GM18508 (cell line): Measurements from ENCODE around the gene EPHB6.

Source experiments
- ATAC-seq: cut with Tn5 transposase; IDR thresholded peaks from one replicate; pipeline ENCODE4 v1.9.1; 2021; ENCODE audit warnings: moderate number of reproducible peaks; ENCODE audit not compliant: insufficient read depth, unreplicated experiment

Gene EPHB6

DNA sequence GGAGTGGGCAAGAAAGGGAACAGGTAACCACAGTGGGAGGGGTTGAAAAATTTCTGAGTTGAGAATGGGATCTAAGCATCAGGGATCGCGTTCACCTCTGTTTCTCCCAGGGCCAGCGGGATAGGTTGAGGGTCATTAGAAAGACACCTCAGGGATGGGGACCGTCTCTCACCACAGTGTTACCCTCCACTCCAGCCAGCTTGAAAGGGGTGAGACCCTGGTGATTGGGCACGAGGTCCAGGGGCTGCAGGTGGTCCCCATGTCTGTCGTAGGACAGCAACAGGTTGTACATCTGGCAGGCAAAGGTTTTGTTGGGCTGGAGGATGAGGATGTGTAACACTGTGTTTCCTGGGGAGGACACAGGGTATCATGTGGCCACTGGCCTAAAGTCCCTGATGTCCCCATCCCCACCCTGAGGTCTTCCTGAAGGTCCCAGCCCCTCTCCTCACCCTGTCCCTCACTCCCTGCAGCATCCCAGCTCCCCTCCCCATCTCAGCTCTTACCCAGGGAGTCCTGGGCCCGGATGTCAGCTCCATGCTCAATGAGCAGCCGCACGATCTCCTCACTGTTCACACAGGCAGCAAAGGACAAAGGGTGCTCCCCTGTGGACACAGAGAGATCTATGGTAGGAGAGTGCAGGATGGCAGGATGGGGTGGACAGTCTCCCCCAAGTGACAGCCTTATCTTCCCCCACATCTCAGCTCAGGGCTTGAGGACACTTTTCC lies 21.5 kb downstream of the EPHB6 start:
- ATAC-seq: no peak

- no peak for ATAC-seq
These were observed 22.4 kb downstream of the EPHB6 start for GRCh38 chr7:142876991-142877910.

GRCh38 chr7:142878315-142878714 lies 23.4 kb downstream of the EPHB6 start:
- no peak for ATAC-seq

GRCh38 chr7:142879060-142879459 lies 24.2 kb downstream of the EPHB6 start:
- ATAC-seq: no peak

DNA sequence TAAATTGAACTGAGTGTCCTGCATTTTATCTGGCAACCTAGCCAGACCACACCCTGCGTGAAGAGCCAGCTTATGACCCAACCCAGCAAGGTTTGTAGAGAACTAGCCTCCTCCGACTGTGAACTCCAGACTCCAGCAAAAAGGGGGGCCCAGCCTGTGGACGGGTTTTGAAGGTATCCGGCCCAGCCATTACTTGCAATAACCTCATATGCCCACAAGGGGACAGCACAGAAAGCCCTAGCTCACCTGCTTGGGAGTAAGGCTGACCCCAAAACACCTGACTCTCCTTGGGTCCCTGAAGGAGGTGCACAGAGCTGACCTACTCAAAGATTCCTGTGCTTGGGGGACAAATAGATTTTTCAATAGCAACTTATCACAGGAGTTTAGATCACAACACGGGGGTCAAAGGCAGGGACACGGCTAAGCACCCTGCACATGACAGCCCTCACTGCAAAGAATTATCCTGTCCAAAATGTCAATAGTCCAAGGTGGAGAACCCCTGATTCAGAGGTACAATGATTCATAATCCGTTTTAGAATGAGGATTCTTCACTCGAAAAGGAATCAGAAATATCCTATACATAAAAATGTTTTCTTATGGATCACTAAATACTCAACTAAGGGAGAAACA lies 26.1 kb downstream of the EPHB6 start:
- no peak for ATAC-seq

- no peak for ATAC-seq
These were observed 26.9 kb downstream of the EPHB6 start for GRCh38 chr7:142881586-142882337.

GRCh38 chr7:142882338-142882678 lies 27.4 kb downstream of the EPHB6 start:
- ATAC-seq: no peak

DNA sequence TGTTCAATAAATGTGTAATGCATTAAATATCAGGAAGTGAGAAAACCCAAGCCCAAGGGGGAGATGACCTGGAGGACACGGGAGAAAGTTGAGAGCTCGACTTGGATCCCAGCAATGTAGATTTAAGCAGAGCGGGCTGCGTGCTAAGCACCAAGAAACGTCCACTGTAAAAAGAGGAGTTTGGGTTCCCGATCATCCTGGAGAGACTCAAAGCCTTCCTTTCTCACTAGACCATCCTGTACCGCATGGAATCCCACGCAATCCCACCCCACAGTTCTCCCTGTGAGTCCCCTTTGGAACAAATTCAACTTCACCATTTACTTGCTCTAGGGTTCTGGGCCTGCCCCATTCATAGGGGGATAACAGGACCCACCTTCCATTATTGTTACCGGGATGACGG lies 28.3 kb downstream of the EPHB6 start:
- ATAC-seq: no peak

DNA sequence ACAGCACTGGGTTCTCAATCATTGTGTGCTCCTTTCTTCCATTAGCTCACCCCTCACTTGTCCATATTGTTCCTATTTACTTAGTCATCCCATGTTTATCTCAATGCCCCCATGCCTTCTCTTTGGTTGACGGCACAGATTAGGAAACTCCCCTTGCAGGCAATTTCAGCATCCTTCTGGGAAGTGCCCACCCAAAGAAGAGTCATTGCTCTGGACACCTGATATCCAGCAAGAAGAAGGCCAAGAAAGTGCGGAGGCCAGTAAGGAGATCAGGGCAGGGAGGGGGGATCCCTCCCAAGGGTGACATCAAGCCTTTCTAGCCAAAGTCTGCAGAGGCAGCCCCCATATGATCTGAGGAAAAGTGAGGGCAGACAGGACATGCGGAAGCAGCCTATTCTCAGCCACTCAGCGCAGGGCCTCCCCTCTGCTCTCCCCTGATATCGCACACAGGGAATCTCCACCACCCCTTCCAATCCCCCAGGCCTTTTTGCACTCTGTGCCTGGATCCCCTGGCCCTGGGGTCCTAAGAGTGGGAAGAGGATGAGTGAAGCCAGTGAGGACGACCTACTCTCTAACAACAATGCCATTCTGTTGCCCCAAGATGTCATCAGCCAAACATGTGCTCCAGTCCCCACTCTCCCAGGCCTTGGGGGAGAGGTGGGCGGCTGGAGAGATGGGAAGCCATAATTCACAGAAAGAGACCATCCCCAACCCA lies 28.9 kb downstream of the EPHB6 start:
- no peak for ATAC-seq

DNA sequence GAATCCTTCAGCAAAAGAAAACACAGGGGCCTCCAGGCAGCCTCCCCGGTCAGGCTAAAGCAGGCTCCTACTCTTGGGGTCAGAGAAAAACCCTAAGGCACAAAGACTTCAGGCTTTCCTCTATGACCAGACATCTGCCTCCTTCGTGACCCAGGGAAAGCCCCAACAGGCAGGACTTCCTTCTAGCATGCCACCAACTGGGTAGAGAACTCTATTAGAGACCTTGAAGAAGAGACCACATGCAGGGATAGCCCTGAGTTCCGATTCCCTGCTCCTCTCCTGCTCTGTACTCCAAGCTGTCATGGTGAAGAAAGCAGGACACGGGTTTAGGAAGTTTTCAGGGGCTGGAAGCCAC lies 29.4 kb downstream of the EPHB6 start:
- no peak for ATAC-seq

DNA sequence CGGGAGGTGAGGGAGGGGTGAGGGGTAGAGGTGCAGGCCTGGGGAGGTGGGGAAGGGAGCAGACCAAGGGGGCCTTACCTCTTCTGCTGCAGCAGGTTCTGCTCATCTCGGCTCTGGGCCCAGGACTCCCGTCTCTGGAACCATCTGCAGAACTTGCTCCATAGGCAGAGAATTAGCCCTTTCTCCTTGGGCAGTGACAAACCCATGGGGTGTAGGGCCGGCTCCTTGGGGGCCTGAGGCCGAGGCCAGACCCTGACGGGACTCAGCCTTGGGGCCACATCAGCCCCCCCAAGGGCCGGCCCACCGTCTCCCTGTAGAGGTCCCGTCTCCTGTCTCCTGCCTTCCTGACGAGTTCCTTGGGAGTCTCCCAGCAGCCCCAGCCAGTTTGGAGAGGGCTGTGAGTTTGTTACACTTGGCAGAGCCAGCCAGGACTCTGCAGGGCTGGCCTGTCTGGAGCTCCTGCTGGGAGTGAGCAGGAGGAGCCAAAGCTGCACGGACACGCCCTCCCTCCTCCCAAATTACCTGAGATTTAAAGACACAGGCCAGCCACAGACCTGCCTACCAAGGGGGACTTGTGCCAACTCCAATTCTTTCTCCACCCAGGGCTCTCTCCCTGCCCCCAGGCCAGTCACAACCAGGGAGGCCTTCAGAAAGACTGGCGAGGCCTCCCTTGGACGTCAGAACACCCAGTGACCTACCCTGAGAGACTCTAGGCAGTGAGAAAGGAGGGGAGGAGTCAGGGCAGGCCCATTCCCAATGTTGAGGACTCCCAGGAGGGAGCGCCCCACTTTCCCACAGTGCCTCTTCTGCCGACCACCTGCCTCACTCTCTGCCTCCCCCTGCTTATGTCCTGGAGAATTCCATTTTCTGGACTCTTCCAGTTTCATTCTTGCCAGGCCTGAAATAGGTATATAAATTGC lies 30.7 kb downstream of the EPHB6 start, which contains the start of gene TRPV6:
Gene TRPV6, minus strand, starts transcription at position 435 of the 920 bp plus-strand sequence.
- ATAC-seq: no peak

DNA sequence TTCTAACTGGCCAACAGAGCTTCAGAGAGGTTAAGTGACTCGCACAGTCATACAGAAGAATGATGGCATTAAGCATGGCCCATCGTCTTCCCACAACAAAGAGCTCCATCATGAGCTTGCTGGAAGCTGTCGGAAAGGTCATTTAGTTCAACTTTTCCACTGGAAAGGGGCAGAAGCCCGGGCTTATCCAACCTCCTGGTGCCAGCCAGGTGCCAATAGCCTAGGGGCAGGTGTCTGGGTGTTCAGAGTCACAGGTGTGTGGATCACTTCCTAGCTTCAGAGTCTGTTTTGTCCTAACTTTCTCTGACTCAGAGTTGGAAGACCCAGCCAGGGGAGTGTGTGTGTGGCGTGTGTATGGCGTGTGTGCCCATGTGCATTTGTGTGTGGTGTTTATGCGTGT lies 32.0 kb downstream of the EPHB6 start:
- no peak for ATAC-seq

DNA sequence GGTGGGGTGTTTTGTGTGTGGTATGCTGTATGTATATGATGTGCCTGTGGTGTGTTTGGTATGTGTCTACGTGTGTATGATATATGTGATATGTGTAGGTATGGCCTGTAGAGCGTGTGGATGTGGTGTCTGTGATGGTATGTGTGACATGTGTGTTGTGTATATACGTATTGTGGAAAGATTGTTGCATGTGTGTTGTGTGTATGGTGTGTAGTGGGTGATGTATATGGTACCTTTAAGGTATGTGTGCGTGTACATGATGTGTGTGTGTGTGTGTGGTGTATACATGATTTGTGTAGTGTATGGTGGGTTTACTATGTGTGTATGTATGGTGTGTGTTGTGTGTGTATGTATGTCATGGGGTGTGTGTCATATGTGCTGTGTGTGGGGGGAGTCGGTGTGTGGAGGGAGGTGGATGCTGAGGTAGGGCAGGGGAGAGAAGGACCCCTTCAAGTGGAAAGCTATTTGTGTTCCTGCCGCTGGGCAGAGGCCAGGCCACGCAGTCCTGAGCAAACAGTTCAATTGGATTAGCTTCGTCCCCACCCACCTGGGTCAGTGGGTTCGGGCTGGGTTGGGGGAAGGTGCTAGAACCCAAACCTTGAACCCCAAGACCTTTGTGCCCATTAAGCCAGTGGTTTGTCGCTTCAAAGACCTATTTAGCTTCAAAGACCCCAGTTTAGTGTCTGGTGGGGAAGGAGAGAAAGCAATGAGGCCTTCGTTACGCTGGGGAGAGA lies 32.6 kb downstream of the EPHB6 start:
- ATAC-seq: no peak

- no peak for ATAC-seq
These were observed 34.9 kb downstream of the EPHB6 start for GRCh38 chr7:142889816-142890215.

- ATAC-seq: no peak
These were observed 36.1 kb downstream of the EPHB6 start for GRCh38 chr7:142890874-142891485.

DNA sequence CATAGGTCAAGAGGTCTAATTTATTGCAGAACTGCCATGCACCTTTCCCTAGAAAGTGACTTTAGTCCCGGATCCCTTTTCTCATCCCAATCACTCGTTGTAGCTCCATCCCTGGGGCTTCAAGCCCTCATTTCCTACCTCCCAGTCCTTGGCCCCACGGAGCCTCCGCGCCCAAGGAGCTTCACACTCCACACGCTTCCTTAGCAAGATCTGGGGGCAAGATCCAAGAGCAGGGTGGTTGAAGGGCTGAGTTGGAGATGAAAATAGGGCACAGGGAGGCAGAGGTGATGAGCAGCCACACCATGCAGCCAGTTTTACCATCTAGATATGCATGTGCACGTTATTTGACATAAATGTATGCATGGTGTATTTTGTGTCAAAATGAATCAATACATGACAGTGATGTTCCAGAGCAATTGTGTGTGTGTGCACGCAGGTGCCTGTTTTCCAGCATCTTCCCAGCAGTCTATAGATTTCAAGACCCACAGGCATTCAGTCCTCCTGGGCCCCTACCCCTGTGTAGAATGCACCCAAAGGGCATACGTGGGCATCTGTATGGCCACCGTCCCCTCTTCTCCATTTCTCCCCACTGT lies 36.7 kb downstream of the EPHB6 start:
- no peak for ATAC-seq

DNA sequence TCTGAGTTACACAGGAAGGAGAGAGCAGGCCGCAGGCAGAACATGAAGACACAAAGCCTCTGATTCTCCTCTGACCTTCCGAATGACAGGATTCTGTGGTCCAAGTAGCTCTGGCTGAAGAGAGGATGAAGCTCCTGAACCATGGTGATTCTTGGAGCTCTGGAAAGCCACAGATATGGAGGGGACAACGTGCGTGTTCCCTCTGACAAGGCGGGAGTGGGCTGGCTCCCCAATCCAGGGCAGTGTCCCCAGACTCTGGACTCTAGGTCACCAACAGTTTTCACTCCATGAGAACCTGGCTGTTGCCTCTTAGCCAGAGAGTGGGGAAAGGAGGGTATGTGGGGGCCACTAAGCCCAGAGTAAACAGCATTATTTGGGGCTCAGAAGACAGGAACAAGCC lies 38.1 kb downstream of the EPHB6 start:
- no peak for ATAC-seq
